HUES6 (cell line): ENCODE results near the gene GTF3C5.
"Not testable (repeated sequence)": the region's sequence is repeated elsewhere in the genome, so short reads cannot be mapped to it uniquely, and the experiment has no call there.

ENCODE experiments used
- H3K27ac ChIP-seq: 2 replicates; pipeline ENCODE4 v1.7.0; 2013; ENCODE audit warnings: low read depth, mild to moderate bottlenecking, low read length, inconsistent platforms
- H3K27me3 ChIP-seq: 2 replicates; pipeline ENCODE4 v1.6.1; 2013; ENCODE audit warnings: low read length; ENCODE audit not compliant: control insufficient read depth, insufficient read depth
- H3K36me3 ChIP-seq: 2 replicates; pipeline ENCODE4 v1.6.1; 2013; ENCODE audit warnings: low read length; ENCODE audit not compliant: control insufficient read depth, insufficient read depth
- H3K4me1 ChIP-seq: 2 replicates; pipeline ENCODE4 v1.6.1; 2013; ENCODE audit warnings: low read length; ENCODE audit not compliant: control insufficient read depth, insufficient read depth
- H3K4me3 ChIP-seq: 2 replicates; pipeline ENCODE4 v1.5.1; 2013; ENCODE audit warnings: low read depth, low read length
- H3K9ac ChIP-seq: one replicate; pipeline ENCODE4 v1.6.1; 2013; ENCODE audit warnings: mild to moderate bottlenecking, low read length
- H3K9me3 ChIP-seq: 2 replicates; pipeline ENCODE4 v1.6.1; 2013; ENCODE audit warnings: low read depth, low read length; ENCODE audit not compliant: control insufficient read depth, insufficient read depth

The GTF3C5 gene

GRCh38 chr9:132989014-132989310 lies 41.8 kb upstream of the GTF3C5 start:
- Histone ChIP-seq H3K9ac (no peak overlapping the region), H3K4me1 (peaks cover 18% of the 10 kb centered on the region), H3K36me3 (no peaks in the 10 kb centered on the region), H3K4me3 (no peak overlapping the region), H3K9me3 (no peaks in the 10 kb centered on the region), H3K27me3 (peaks cover 5% of the 10 kb centered on the region; the same call in 1 of the 2 replicates), H3K27ac (no peak overlapping the region)

DNA sequence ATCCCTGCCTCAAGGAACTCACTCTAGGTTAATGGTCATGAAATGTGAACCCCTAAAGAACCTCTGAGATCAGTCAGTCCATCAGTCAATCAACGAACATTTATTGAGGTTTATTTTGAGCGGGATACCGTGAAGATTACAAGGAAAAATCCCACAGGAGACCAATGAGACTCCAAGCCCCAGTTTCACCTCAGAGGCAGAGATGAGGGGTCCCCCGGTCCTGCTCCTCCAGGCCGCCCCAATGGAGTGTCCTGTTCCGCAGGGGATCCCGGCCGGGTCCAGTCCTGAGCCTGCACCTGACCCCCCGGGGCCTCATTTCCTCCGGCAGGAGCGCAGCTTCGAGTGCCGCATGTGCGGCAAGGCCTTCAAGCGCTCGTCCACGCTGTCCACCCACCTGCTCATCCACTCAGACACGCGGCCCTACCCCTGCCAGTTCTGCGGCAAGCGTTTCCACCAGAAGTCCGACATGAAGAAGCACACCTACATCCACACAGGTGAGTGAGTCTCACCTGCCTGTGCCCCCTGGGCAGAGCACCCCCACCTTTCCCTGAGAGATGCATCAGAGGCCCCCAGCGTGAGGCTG lies 41.3 kb upstream of the GTF3C5 start:
- Histone ChIP-seq H3K27ac (no peak overlapping the region), H3K9me3 (no peaks in the 10 kb centered on the region), H3K27me3 (peaks cover 2% of the 10 kb centered on the region; the same call in 1 of the 2 replicates), H3K4me1 (peaks cover 24% of the 10 kb centered on the region), H3K36me3 (no peaks in the 10 kb centered on the region), H3K4me3 (no peak overlapping the region), H3K9ac (no peak overlapping the region)

DNA sequence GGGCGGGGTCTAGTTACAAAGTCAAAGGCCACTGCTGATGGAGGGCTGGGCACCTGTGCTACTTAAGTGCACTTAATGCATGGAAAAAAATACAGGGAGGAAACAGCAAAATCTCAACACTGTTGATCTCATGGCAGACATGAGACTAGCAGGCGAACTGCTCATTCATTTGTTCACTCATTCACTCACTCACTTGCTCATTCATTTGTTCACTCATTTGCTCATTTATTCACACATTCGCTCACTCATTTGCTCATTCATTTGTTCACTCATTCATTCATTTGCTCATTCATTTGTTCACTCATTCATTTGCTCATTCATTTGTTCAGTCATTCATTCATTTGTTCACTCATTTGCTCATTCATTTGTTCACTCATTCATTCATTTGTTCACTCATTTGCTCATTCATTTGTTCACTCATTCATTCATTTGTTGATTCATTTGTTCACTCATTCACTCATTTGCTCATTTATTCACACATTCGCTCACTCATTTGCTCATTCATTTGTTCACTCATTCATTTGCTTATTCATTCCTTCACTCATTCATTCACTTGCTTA lies 40.7 kb upstream of the GTF3C5 start:
- H3K27ac ChIP-seq, H3K9me3 ChIP-seq, H3K4me3 ChIP-seq, H3K9ac ChIP-seq, H3K27me3 ChIP-seq, H3K36me3 ChIP-seq: not testable (repeated sequence)
- peaks cover 29% of the 10 kb centered on the region for H3K4me1 ChIP-seq

DNA sequence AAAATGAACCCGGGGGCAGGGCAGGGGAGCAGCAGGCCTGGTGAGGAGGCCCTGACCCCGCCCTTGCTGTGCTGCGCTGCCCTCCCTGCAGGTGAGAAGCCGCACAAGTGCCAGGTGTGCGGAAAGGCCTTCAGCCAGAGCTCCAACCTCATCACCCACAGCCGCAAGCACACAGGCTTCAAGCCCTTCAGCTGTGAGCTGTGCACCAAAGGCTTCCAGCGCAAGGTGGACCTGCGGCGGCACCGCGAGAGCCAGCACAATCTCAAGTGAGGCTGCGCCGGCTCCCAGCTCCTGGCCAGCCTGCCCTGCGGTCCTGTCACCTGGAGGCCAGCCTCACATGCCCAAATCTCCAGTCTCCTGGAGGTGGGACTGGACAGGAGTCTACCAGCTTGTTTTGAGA lies 40.0 kb upstream of the GTF3C5 start:
- H3K9me3 ChIP-seq, result no peaks in the 10 kb centered on the region
- H3K4me1 ChIP-seq, result peaks cover 31% of the 10 kb centered on the region
- H3K4me3 ChIP-seq, result no peak overlapping the region
- no peaks in the 10 kb centered on the region; the same call in 1 of the 2 replicates for H3K27me3 ChIP-seq
- no peaks in the 10 kb centered on the region for H3K36me3 ChIP-seq
- no peak overlapping the region for H3K9ac ChIP-seq
- no peak overlapping the region for H3K27ac ChIP-seq

GRCh38 chr9:132991351-132992300 lies 39.2 kb upstream of the GTF3C5 start:
- Histone ChIP-seq H3K4me1 (peaks cover 31% of the 10 kb centered on the region), H3K36me3 (no peaks in the 10 kb centered on the region), H3K9ac (no peak overlapping the region)

DNA sequence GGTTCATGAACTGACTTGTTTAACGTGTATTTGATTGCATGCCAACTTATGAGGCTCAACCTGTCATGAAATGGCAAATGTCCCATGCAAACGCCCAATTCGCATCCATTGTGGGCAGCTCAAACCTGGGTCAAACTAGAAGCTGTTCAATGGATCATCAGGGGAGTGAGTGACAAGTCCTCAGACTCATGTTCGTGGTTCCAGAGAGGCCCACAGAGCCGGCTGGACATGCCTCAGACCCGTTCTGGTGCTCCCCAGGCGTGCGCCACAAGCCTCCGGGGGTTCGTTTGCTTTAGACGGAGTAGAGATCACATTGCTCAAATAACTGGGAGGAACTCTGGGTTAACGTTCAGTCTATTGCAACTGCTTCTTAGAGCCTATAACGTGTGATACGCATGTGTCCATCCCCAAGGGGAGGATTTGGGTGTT lies 37.3 kb upstream of the GTF3C5 start:
- Histone ChIP-seq H3K36me3 (no peaks in the 10 kb centered on the region), H3K4me1 (peaks cover 31% of the 10 kb centered on the region), H3K27ac (no peak overlapping the region), H3K9ac (no peak overlapping the region), H3K9me3 (no peaks in the 10 kb centered on the region), H3K4me3 (no peak overlapping the region), H3K27me3 (no peaks in the 10 kb centered on the region; the same call in 1 of the 2 replicates)

More at GRCh38 chr9:132991351-132992300, 39.2 kb upstream of the GTF3C5 start:
- no peaks in the 10 kb centered on the region for H3K9me3 ChIP-seq
- H3K4me3 ChIP-seq, result no peak overlapping the region
- no peaks in the 10 kb centered on the region; the same call in 1 of the 2 replicates for H3K27me3 ChIP-seq
- H3K27ac ChIP-seq, result no peak overlapping the region

DNA sequence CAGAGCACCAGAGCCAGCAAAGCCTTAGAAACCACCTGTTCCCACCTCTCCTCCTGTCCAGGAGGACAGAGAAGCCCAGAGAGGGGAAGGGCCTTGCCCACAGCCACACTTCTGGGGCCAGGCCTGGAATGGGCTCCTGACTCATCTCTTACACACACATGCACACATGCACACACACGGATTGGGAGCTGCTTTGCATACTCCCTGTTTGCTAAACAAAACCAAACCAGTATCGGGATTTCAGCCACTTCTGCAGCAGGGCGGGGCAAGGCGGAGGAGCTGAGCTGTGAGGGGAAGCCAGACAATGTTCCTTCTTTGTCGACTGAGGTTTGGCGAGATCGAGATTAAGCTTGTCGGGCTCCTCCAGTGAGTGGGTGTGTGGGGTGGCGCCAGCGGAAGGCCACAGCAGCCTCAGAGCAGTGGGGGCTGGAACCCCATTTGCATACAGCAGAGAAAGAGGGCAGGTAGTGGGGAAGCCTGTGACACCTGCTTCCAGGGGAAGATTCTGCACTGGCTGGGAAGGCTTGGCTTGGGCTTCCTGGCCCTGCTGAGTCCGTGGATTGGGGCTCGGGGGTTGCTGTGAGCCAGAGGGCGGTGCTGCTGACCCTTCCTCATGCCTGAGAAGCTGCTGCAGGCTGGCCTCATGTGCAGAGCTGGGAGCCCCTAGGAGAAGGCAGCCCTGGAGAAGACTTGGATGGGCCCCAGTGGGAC lies 36.2 kb upstream of the GTF3C5 start:
- no peak overlapping the region for H3K9ac ChIP-seq
- H3K27me3 ChIP-seq, result peaks cover 8% of the 10 kb centered on the region; the same call in 1 of the 2 replicates
- H3K9me3 ChIP-seq, result no peaks in the 10 kb centered on the region
- H3K4me3 ChIP-seq, result no peak overlapping the region
- H3K27ac ChIP-seq, result no peak overlapping the region
- H3K36me3 ChIP-seq, result no peaks in the 10 kb centered on the region
- H3K4me1 ChIP-seq, result peaks cover 31% of the 10 kb centered on the region

DNA sequence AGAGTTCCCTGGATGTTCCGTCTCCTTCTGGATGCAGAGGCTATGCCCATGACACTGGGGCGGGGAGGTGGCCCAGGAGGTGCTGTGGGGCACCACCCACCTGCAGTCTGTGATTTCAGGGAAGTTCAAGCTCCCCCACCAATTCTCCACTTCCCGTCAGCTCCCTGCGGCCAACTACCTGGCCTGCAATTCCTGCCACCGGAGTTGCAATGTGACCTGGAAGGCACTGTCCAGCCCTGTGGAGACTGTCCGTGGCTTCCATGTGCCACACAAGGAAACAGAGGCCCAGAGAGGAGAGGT lies 35.7 kb upstream of the GTF3C5 start:
- Histone ChIP-seq H3K9me3 (no peaks in the 10 kb centered on the region), H3K27ac (no peak overlapping the region), H3K36me3 (no peaks in the 10 kb centered on the region), H3K27me3 (peaks cover 12% of the 10 kb centered on the region), H3K4me3 (no peak overlapping the region), H3K4me1 (peaks cover 31% of the 10 kb centered on the region), H3K9ac (no peak overlapping the region)

DNA sequence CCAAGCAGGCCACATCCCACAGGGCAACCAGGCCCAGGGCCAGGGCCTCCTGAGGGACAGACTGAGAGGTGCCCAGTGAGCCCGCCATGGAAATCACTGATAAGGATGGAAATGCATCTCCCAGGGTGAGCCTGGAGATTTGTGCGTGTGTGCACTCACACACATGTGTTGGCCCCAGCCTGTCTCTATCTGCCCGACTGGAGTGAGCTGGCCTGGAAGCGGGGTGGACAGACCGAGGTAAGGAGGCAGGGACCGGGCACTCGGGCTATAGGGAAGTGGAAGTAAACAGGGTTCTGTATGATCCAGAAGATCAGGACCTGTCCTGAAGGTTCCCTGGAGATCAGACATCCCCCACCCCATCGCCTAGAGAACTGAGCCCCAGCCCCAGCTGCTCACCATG lies 34.9 kb upstream of the GTF3C5 start:
- H3K27ac ChIP-seq, result no peak overlapping the region
- no peak overlapping the region for H3K9ac ChIP-seq
- H3K9me3 ChIP-seq, result no peaks in the 10 kb centered on the region
- H3K4me1 ChIP-seq, result peaks cover 31% of the 10 kb centered on the region
- peaks cover 18% of the 10 kb centered on the region for H3K27me3 ChIP-seq
- H3K4me3 ChIP-seq, result no peak overlapping the region
- no peaks in the 10 kb centered on the region for H3K36me3 ChIP-seq

- Histone ChIP-seq H3K27me3 (peaks cover 19% of the 10 kb centered on the region), H3K4me1 (peaks cover 30% of the 10 kb centered on the region), H3K9me3 (no peaks in the 10 kb centered on the region), H3K9ac (no peak overlapping the region), H3K27ac (no peak overlapping the region), H3K36me3 (no peaks in the 10 kb centered on the region), H3K4me3 (no peak overlapping the region)
These were observed 34.3 kb upstream of the GTF3C5 start for GRCh38 chr9:132996526-132996925.

DNA sequence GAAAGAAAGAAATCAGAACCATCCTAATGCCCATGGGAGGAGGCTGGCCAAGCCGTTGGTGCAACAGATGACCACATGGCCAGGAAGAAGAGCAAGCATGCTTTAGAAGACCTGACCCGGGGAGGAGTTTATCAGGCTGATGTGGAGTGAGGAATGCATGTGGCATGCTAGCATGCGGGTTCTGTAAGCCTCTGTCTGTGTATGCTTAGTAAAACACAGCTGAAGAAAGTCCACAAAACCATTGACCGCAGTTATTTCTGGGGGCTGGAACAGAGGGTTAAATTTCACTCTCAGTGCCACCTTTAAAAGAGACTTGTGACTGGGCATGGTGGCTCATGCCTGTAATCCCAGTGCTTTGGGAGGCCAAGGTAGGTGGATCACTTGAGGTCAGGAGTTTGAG lies 33.2 kb upstream of the GTF3C5 start:
- H3K27ac ChIP-seq, result no peak overlapping the region
- no peak overlapping the region for H3K9ac ChIP-seq
- no peaks in the 10 kb centered on the region for H3K36me3 ChIP-seq
- H3K9me3 ChIP-seq, result no peaks in the 10 kb centered on the region
- H3K4me1 ChIP-seq, result peaks cover 27% of the 10 kb centered on the region
- no peak overlapping the region for H3K4me3 ChIP-seq
- peaks cover 29% of the 10 kb centered on the region for H3K27me3 ChIP-seq
